T-helper 2 cell (primary cell): ENCODE data around the gene AKR1E2.

Source experiments
- DNase-seq, 5 experiments: peaks; one replicate each; pipeline versions ENCODE4 v3.0.0 to v3.0.0-alpha.2; 2012 to 2022

Gene AKR1E2

DNA sequence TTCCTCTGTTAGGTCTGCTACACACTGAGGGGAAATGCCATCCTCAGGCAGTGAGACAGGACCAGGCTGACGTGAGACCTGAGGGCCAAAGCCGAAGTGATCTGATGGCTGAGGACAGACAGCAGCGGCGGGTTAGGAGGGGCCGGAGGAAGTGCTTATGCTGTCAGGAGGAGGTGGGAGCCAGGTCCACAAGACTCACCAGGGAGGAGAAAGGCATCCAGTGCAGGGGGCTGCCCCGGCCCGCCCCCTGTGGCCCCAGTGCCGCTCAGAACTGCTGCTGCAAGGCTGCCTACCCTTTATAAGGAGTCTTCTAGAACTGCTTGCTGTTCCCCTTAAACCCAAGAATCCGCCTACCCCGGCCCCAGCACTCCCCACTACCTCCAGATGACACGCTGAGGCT is 19.8 kb downstream of the AKR1E2 start:
- no peak for DNase-seq

- no peak for DNase-seq
These were observed 20.8 kb downstream of the AKR1E2 start for GRCh38 chr10:4846775-4847174.

DNA sequence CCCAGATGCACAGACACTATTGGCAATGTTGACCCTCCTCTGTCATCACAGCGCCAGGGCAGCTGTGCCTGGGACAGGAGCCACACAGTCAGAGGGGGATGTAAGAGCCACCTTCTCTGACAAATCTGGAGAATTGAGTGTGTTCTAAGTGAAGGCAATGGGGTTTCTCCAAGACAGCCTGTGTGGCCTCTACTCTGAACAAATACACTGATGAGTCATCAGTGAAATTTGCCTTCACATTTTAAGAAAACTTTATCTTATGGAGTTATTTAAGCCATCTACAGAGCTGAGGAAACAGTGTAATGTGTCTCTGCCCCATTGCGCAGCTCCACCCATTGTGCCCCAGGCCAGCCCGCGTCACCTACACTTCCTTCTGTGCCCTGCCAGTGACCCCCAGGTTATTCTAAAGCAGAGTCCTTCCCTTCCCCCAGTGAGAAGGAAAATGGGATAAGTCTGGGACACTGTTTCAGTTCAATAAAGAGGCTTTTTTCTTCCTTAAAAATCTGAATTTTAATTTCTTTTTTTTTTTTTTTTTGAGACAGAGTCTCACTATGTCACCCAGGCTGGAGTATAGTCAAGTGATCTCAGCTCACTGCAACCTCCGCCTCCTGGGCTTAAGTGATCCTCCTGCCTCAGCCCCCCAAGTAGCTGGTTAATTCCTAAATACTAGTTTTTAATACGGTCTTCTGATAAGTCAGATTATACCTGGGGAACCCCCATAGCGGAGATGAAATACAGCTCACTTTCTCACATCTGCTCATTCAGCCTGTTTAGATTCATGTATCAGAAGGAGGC is 21.8 kb downstream of the AKR1E2 start:
- DNase-seq = peak in 1 of 5 experiments; percentile 19

GRCh38 chr10:4848356-4849041 is 22.5 kb downstream of the AKR1E2 start:
- DNase-seq = no peak

- no peak for DNase-seq
These were observed 23.0 kb downstream of the AKR1E2 start for GRCh38 chr10:4849042-4849402.

DNA sequence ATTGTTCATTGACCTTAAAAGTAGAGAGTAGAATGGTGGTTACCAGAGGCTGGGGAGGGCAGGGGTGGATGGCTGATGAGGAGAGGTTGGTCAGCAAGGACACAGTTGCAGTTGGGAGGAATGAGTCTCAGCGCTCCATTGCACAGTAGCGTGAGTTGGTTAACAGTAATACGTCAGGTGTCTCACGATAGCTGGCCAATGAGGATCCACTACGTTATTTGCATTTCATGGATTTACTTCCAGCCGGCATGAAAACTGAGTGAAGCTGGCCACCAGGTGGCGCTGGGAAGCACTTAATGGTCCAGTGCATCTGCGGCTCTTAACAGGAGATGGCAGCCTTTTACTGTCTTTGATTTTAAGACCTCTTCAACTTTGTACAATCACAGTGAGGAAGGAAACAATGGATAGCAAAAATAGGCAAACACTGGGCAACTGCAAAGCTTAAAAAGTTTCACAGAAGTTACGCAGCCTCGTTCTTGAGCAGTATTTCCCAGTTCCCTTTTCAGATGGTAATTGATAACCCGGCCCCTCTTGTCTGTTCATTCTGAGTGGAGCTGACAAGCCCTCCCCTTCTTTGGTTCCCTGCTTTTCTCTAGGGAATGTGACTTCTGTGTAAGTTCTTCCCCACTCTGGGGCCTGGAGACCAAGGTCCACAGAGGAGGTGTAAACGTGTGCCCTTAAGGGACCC is 23.7 kb downstream of the AKR1E2 start:
- peak; percentile 54 to 91 (median 77) for DNase-seq

DNA sequence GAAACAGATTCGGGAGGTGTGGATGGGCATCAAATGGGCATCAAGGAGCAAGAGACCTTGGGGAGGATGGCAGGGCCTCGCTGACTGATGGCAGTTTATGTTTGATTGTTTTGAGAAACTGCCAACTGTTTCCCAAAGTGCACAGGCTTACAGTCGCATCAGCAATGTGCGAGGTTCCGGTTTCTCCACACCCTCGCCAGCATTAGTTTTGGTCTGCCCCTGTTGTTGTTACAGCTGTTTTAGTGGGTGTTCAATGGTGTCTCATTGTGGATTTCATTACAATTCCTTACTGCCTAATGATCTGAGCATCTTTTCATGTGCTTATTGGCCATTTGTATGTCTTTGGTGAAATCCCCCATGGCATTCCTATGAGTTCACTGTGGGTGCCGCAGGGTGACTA is 24.4 kb downstream of the AKR1E2 start:
- no peak for DNase-seq

- DNase-seq = no peak
These were observed 25.2 kb downstream of the AKR1E2 start for GRCh38 chr10:4851176-4851575.

DNA sequence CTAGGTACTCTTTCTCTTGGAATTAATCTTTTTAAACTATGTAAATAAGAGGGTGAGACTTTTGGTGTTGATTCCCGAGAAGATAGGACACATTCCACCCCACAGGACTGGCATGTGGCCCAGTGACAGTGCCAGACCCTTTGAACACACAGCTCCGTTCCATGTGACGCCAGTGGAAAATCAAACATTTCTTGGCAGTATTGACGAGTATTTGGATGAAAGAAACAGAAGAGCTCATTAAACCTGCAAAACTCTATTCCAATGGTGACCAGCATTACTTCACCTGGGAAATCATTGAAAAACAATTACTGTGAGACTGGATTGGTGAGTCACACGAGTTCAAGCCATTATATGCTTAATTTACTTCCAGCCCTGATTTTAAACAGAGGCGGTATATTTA is 25.8 kb downstream of the AKR1E2 start:
- no peak for DNase-seq

GRCh38 chr10:4865945-4866661 is 40.1 kb downstream of the AKR1E2 start:
- DNase-seq = no peak

- DNase-seq = no peak
These were observed 41.1 kb downstream of the AKR1E2 start for GRCh38 chr10:4867109-4867519.

- no peak for DNase-seq
These were observed 41.7 kb downstream of the AKR1E2 start for GRCh38 chr10:4867520-4868356.

- DNase-seq = no peak
These were observed 42.3 kb downstream of the AKR1E2 start for GRCh38 chr10:4868357-4868657.

DNA sequence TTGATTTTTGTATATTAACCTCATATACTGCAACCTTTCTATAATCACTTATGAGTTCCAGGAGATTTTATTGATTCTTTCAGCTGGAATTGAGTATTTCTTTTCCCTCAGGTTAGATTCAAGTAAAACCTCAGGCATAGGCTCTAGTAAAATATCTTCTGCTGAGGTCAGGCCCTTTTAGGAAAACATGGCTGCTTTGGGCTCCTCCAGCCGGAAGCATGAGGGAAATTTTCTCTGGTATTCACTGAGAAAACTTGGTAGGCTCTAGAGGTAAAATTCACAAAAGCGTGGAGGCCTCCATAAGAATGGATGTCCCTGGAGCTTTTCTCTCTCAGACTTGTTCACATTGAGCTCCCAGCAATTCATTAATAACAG is 56.7 kb downstream of the AKR1E2 start:
- no peak for DNase-seq

DNA sequence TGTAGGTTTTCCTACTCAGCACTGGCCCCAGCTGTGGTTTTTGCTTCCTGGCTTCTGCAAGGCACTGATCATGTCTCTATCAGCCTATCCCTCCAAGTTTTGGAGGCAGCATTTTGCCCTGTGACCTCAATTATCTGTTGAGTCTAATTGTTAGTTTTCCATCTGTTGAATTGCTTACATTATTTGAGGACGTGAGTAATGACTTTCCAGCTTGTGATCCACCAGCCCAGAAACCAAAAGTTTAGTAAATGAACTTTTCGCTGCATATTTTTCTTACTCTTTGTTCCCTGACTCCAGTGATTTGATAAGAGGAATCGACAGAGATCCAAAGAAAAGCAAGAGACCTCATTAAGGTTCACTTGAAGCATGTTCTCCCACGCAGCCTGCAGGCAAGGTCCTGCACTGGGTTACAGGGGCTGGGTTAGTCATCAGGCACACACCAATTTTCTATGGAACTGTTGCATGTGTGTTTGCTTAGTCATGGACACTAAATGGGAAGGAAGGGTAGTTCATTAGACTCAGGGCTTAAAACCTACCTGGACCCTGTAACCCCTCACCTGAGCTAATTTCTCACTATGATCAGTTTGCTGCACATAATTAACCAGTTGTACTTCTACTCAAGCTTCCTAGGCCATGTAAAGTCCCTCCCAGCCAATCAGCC is 57.2 kb downstream of the AKR1E2 start:
- DNase-seq = no peak

GRCh38 chr10:4885162-4885561 is 59.2 kb downstream of the AKR1E2 start:
- DNase-seq = peak in 1 of 5 experiments; percentile 72

- DNase-seq = no peak
These were observed 61.5 kb downstream of the AKR1E2 start for GRCh38 chr10:4887501-4887900.

- no peak for DNase-seq
These were observed 62.2 kb downstream of the AKR1E2 start for GRCh38 chr10:4888236-4888635.

- no peak for DNase-seq
These were observed 64.0 kb downstream of the AKR1E2 start for GRCh38 chr10:4889959-4890358.

GRCh38 chr10:4892681-4893080 is 66.7 kb downstream of the AKR1E2 start:
- no peak for DNase-seq

GRCh38 chr10:4894335-4894734 is 68.3 kb downstream of the AKR1E2 start:
- no peak for DNase-seq
